HL-60 (cell line): ENCODE data around the gene GBP5.

Experiments used
- DNase-seq, 2 experiments: peaks; one replicate each; pipeline ENCODE4 v3.0.0-alpha.2; 2010 to 2020; ENCODE audit warnings: low read depth in 1 of 2, low spot score in 1 of 2
- H3K27ac ChIP-seq: fragments of 250-450 bp; sonication (Bioruptor Pico); replicated peaks from 2 replicates; pipeline ENCODE4 v1.5.1; 2020; ENCODE audit warnings: mild to moderate bottlenecking, moderate library complexity
- H3K27me3 ChIP-seq: fragments of 250-450 bp; sonication (Bioruptor Pico); 2 replicates; pipeline ENCODE4 v1.5.1; 2021; ENCODE audit warnings: mild to moderate bottlenecking, moderate library complexity; ENCODE audit not compliant: insufficient read depth, poor library complexity, severe bottlenecking
- H3K4me3 ChIP-seq: replicated peaks from 2 replicates; pipeline ENCODE4 v1.5.1; 2011; ENCODE audit warnings: mild to moderate bottlenecking, control low read depth, low read length; ENCODE audit not compliant: insufficient read depth
- GABPA ChIP-seq: IDR thresholded peaks from 2 replicates; pipeline ENCODE4 v1.6.1; 2012; ENCODE audit warnings: low read depth
- POLR2AphosphoS5 ChIP-seq: IDR thresholded peaks from 2 replicates; pipeline ENCODE4 v1.6.1; 2012; ENCODE audit warnings: low read depth
- REST ChIP-seq: IDR thresholded peaks from 2 replicates; pipeline ENCODE4 v1.6.1; 2012; ENCODE audit warnings: low read depth; ENCODE audit not compliant: insufficient replicate concordance
- SPI1 ChIP-seq: IDR thresholded peaks from 2 replicates; pipeline ENCODE4 v1.6.1; 2012; ENCODE audit warnings: low read depth, mild to moderate bottlenecking, borderline replicate concordance
- TF ChIP-seq, protein P1 (sequence below): IDR thresholded peaks from one replicate; pipeline ENCODE4 v1.5.1; 2011; ENCODE audit warnings: low read length, control low read depth, inconsistent platforms; ENCODE audit not compliant: insufficient read depth

The GBP5 gene

GRCh38 chr1:89279011-89279466, 6.4 kb upstream of the GBP5 start:
- Histone ChIP-seq H3K27me3 (no peaks in the 10 kb centered on the region), H3K4me3 (no peak overlapping the region), H3K27ac (no peak overlapping the region)
- DNase-seq = no peak
- no peak for TF ChIP-seq GABPA

- H3K27me3 ChIP-seq = no peaks in the 10 kb centered on the region
- H3K4me3 ChIP-seq = no peak overlapping the region
- TF ChIP-seq SPI1 = no peak
- TF ChIP-seq GABPA = no peak
- TF ChIP-seq POLR2AphosphoS5 = no peak
- TF ChIP-seq, protein P1, sequence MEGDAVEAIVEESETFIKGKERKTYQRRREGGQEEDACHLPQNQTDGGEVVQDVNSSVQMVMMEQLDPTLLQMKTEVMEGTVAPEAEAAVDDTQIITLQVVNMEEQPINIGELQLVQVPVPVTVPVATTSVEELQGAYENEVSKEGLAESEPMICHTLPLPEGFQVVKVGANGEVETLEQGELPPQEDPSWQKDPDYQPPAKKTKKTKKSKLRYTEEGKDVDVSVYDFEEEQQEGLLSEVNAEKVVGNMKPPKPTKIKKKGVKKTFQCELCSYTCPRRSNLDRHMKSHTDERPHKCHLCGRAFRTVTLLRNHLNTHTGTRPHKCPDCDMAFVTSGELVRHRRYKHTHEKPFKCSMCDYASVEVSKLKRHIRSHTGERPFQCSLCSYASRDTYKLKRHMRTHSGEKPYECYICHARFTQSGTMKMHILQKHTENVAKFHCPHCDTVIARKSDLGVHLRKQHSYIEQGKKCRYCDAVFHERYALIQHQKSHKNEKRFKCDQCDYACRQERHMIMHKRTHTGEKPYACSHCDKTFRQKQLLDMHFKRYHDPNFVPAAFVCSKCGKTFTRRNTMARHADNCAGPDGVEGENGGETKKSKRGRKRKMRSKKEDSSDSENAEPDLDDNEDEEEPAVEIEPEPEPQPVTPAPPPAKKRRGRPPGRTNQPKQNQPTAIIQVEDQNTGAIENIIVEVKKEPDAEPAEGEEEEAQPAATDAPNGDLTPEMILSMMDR = no peak
- no peak for TF ChIP-seq REST
- DNase-seq = peak in 1 of 2 experiments; percentile 39
- H3K27ac ChIP-seq = no peak overlapping the region
These were observed 5.1 kb upstream of the GBP5 start for GRCh38 chr1:89277725-89278124.

- Histone ChIP-seq H3K27ac (no peak overlapping the region), H3K27me3 (no peaks in the 10 kb centered on the region), H3K4me3 (no peak overlapping the region)
- no peak for TF ChIP-seq REST
- TF ChIP-seq, protein P1 = no peak
- TF ChIP-seq SPI1 = no peak
- TF ChIP-seq GABPA = no peak
- TF ChIP-seq POLR2AphosphoS5 = no peak
- no peak for DNase-seq
These were observed 4.0 kb upstream of the GBP5 start for GRCh38 chr1:89276690-89277089.

GRCh38 chr1:89274411-89274857, 1.8 kb upstream of the GBP5 start:
- TF ChIP-seq GABPA (no peak), POLR2AphosphoS5 (no peak), SPI1 (no peak), REST (no peak)
- TF ChIP-seq, protein P1 = no peak
- Histone ChIP-seq H3K27me3 (no peaks in the 10 kb centered on the region), H3K27ac (no peak overlapping the region; the same call in 1 of the 2 replicates), H3K4me3 (no peak overlapping the region)
- no peak for DNase-seq
